HepG2 (cell line): ENCODE results near the gene ZNF628. TPM values are rescaled to one million over a fixed set of nuclear protein-coding genes. Genes with fewer than 3 reads are reported as not detected.

Experiments used
- FOXP1 ChIP-seq, 2 experiments: fragments of 450-650 bp in 1 of 2; IDR thresholded peaks; 2 replicates each; pipeline ENCODE4 v1.6.1; 2017 to 2018; ENCODE audit warnings: antibody characterized with exemption in 1 of 2
- PRMT3 ChIP-seq: sonication (generic); formaldehyde crosslinking; IDR thresholded peaks from 2 replicates; pipeline ENCODE4 v1.8.1; 2022; ENCODE audit warnings: low read depth, mild to moderate bottlenecking, moderate library complexity, missing genetic modification reagents, borderline replicate concordance
- RNF2 ChIP-seq: fragments of 450-650 bp; conservative IDR thresholded peaks from 2 replicates; pipeline ENCODE4 v1.6.1; 2016; ENCODE audit warnings: low read depth
- TP53 ChIP-seq: sonication (generic); formaldehyde crosslinking; conservative IDR thresholded peaks from 2 replicates; pipeline ENCODE4 v1.4.0; 2020; ENCODE audit warnings: missing genetic modification reagents
- polyA plus RNA-seq, 8 experiments: library from polyadenylated mRNA; depleted of rRNA in 3 of 8; stranded (reverse) in 7 of 8; unstranded in 1 of 8; fragments of >200 nt; fragmentation: Illumina TruSeq in 4 of 8; extraction: Trizol in 4 of 8; gene quantifications; 2 replicates each; pipeline versions ENCODE4 v1.2.1 to v1.2.3, GENCODE V29; 2011 to 2016; ENCODE audit warnings: low read depth in 4 of 8, missing spikeins in 1 of 8, mixed read lengths in 1 of 8; ENCODE audit not compliant: insufficient read depth in 1 of 8
- total RNA-seq, 5 experiments: library from RNA; depleted of rRNA; stranded (reverse); fragments of >200 nt; fragmentation: Illumina TruSeq; extraction: Trizol; gene quantifications; 2 replicates each; pipeline ENCODE4 v1.2.3, GENCODE V29; 2016; ENCODE audit warnings: low read depth in 1 of 5
- TF ChIP-seq, protein P1 (sequence below): sonication (generic); formaldehyde crosslinking; IDR thresholded peaks from 2 replicates; pipeline ENCODE4 v1.4.0; 2020; ENCODE audit warnings: missing genetic modification reagents
- TF ChIP-seq, protein P2 (sequence below), 2 experiments: sonication (generic) in 1 of 2; formaldehyde crosslinking in 1 of 2; IDR thresholded peaks; 2 replicates each; pipeline versions ENCODE4 v1.6.1 to v1.9.0; 2014 to 2022; ENCODE audit warnings: antibody characterized with exemption in 1 of 2, borderline replicate concordance in 1 of 2, inconsistent platforms in 1 of 2, low read depth in 1 of 2, missing genetic modification reagents in 1 of 2
- TF ChIP-seq, protein P3 (sequence below): IDR thresholded peaks from 2 replicates; pipeline ENCODE4 v1.6.1; 2016; ENCODE audit warnings: missing compliant biosample characterization, missing genetic modification reagents, borderline replicate concordance
- TF ChIP-seq, protein P4 (sequence below): sonication (generic); formaldehyde crosslinking; IDR thresholded peaks from 2 replicates; pipeline ENCODE4 v1.5.1; 2020; ENCODE audit warnings: mild to moderate bottlenecking, missing genetic modification reagents

Gene ZNF628
- total and polyA plus RNA-seq, 2 of the 13 experiments (the other 11 are each of a cell fraction or from before 2014, with no cell fraction given) = 0.54 to 1.2 TPM

DNA sequence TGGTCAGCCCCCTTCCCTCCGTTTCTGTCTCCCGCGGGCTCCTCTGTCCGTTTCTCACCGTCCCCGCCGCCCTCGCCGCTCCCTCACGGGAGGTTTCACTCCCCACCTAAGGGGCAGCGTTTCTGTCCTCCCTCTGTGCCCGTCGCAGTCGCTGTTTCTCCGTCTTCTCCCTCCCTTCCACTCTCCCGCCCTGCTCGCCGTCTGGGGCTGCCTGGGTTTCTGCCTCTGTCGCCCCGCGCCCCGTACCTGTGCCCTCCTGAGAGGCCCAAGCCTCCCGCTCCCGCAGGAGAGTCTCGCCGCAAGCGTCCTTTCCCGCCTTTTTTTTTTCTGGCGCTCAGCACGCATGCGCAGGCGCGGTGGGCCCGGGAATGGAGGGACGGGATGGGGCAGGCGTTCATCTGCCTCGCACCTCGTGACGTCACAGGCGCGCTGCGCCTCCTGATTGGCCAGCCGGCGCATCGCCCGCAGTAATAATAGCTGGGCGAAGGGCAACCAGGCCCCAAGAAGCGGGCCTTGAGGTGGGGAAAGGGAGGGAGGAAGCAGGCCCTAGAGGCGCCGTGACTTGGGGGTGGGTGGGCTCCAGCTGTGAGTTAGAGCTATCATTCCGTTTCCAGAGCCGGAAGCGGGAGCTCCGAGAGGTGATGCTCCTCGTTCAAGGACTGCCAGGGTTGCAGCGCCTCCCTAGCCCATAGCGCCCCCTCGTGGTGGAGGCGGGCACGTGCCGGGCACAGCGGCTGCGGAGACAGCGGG, 27.3 kb downstream of the ZNF628 start (continued):
- TF ChIP-seq, protein P1, sequence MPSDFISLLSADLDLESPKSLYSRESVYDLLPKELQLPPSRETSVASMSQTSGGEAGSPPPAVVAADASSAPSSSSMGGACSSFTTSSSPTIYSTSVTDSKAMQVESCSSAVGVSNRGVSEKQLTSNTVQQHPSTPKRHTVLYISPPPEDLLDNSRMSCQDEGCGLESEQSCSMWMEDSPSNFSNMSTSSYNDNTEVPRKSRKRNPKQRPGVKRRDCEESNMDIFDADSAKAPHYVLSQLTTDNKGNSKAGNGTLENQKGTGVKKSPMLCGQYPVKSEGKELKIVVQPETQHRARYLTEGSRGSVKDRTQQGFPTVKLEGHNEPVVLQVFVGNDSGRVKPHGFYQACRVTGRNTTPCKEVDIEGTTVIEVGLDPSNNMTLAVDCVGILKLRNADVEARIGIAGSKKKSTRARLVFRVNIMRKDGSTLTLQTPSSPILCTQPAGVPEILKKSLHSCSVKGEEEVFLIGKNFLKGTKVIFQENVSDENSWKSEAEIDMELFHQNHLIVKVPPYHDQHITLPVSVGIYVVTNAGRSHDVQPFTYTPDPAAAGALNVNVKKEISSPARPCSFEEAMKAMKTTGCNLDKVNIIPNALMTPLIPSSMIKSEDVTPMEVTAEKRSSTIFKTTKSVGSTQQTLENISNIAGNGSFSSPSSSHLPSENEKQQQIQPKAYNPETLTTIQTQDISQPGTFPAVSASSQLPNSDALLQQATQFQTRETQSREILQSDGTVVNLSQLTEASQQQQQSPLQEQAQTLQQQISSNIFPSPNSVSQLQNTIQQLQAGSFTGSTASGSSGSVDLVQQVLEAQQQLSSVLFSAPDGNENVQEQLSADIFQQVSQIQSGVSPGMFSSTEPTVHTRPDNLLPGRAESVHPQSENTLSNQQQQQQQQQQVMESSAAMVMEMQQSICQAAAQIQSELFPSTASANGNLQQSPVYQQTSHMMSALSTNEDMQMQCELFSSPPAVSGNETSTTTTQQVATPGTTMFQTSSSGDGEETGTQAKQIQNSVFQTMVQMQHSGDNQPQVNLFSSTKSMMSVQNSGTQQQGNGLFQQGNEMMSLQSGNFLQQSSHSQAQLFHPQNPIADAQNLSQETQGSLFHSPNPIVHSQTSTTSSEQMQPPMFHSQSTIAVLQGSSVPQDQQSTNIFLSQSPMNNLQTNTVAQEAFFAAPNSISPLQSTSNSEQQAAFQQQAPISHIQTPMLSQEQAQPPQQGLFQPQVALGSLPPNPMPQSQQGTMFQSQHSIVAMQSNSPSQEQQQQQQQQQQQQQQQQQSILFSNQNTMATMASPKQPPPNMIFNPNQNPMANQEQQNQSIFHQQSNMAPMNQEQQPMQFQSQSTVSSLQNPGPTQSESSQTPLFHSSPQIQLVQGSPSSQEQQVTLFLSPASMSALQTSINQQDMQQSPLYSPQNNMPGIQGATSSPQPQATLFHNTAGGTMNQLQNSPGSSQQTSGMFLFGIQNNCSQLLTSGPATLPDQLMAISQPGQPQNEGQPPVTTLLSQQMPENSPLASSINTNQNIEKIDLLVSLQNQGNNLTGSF (CRISPR knock-in tag) = no peak
- TF ChIP-seq, protein P2, sequence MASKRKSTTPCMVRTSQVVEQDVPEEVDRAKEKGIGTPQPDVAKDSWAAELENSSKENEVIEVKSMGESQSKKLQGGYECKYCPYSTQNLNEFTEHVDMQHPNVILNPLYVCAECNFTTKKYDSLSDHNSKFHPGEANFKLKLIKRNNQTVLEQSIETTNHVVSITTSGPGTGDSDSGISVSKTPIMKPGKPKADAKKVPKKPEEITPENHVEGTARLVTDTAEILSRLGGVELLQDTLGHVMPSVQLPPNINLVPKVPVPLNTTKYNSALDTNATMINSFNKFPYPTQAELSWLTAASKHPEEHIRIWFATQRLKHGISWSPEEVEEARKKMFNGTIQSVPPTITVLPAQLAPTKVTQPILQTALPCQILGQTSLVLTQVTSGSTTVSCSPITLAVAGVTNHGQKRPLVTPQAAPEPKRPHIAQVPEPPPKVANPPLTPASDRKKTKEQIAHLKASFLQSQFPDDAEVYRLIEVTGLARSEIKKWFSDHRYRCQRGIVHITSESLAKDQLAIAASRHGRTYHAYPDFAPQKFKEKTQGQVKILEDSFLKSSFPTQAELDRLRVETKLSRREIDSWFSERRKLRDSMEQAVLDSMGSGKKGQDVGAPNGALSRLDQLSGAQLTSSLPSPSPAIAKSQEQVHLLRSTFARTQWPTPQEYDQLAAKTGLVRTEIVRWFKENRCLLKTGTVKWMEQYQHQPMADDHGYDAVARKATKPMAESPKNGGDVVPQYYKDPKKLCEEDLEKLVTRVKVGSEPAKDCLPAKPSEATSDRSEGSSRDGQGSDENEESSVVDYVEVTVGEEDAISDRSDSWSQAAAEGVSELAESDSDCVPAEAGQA (IDR thresholded peaks at IDR 0.05; ENCODE audit: low read depth) = peak; percentile 56; the same call in 1 of the 2 replicates
- TF ChIP-seq, protein P2 (CRISPR knock-in tag; IDR thresholded peaks at IDR 0.05; ENCODE audit: borderline replicate concordance) = no peak
- TF ChIP-seq TP53 (CRISPR knock-in tag) (0 out of 2 replicates have a peak, but pooled peaks have one; percentile 41), RNF2 (peak; percentile 70; the same call in 1 of the 2 replicates), FOXP1 (IDR thresholded peaks at IDR 0.05) (no peak), FOXP1 (CRISPR knock-in tag; IDR thresholded peaks at IDR 0.05) (no peak), PRMT3 (no peak)
- TF ChIP-seq, protein P3, sequence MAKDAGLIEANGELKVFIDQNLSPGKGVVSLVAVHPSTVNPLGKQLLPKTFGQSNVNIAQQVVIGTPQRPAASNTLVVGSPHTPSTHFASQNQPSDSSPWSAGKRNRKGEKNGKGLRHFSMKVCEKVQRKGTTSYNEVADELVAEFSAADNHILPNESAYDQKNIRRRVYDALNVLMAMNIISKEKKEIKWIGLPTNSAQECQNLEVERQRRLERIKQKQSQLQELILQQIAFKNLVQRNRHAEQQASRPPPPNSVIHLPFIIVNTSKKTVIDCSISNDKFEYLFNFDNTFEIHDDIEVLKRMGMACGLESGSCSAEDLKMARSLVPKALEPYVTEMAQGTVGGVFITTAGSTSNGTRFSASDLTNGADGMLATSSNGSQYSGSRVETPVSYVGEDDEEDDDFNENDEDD (CRISPR knock-in tag) = peak; percentile 88; the same call in 1 of the 2 replicates
- TF ChIP-seq, protein P4, sequence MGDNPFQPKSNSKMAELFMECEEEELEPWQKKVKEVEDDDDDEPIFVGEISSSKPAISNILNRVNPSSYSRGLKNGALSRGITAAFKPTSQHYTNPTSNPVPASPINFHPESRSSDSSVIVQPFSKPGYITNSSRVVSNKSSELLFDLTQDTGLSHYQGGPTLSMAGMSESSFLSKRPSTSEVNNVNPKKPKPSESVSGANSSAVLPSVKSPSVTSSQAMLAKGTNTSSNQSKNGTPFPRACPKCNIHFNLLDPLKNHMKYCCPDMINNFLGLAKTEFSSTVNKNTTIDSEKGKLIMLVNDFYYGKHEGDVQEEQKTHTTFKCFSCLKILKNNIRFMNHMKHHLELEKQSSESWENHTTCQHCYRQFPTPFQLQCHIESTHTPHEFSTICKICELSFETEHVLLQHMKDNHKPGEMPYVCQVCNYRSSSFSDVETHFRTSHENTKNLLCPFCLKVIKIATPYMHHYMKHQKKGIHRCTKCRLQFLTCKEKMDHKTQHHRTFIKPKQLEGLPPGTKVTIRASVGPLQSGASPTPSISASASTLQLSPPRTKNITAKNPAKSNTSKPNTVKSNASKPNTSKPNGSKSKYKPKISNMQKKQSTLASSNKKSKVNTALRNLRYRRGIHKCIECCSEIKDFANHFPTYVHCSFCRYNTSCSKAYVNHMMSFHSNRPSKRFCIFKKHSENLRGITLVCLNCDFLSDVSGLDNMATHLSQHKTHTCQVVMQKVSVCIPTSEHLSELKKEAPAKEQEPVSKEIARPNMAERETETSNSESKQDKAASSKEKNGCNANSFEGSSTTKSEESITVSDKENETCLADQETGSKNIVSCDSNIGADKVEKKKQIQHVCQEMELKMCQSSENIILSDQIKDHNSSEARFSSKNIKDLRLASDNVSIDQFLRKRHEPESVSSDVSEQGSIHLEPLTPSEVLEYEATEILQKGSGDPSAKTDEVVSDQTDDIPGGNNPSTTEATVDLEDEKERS = 0 out of 2 replicates have a peak, but pooled peaks have one; percentile 38
